MCF 10A (cell line): Measurements from ENCODE around the gene MTREX. TPM values are rescaled to one million over a fixed set of nuclear protein-coding genes. Genes with fewer than 3 reads are reported as not detected.

ENCODE experiments used
- BruUV-seq: library from RNA; stranded (reverse); fragments of 400-500 nt; replicated peaks from 2 replicates; lab custom pipeline; 2021; lab: Mats Ljungman, UMichigan
- CTCF ChIA-PET: fragments of 300-600 bp; sonication (Branson Sonifier 250); formaldehyde crosslinking; extraction: SDS; loops from one replicate; lab custom pipeline; 2021; ENCODE audit warnings: antibody characterized with exemption, inconsistent platforms; lab: Yijun Ruan, JAX
- POLR2A ChIA-PET: fragments of 300-600, 350-650 bp; sonication (Branson Sonifier 250); formaldehyde crosslinking; extraction: SDS; loops from one replicate; lab custom pipeline; 2020; ENCODE audit warnings: antibody characterized with exemption, inconsistent platforms; lab: Yijun Ruan, JAX
- DNase-seq: peaks from one replicate; pipeline ENCODE4 v3.0.0-alpha.2; 2018; ENCODE audit not compliant: unreplicated experiment
- H3K27ac Mint-ChIP-seq: one replicate; pipeline ENCODE4 v1.8.0; 2022; ENCODE audit warnings: mild to moderate bottlenecking, low read depth, mixed read lengths; ENCODE audit not compliant: unreplicated experiment
- H3K27me3 Mint-ChIP-seq: one replicate; pipeline ENCODE4 v1.8.0; 2022; ENCODE audit warnings: mixed read lengths; ENCODE audit not compliant: insufficient read depth, unreplicated experiment
- H3K36me3 Mint-ChIP-seq: one replicate; pipeline ENCODE4 v1.8.0; 2022; ENCODE audit warnings: mild to moderate bottlenecking, moderate library complexity, mixed read lengths; ENCODE audit not compliant: insufficient read depth, unreplicated experiment
- H3K4me1 Mint-ChIP-seq: one replicate; pipeline ENCODE4 v1.8.0; 2022; ENCODE audit warnings: mixed read lengths; ENCODE audit not compliant: insufficient read depth, unreplicated experiment
- H3K4me3 Mint-ChIP-seq: one replicate; pipeline ENCODE4 v1.8.0; 2022; ENCODE audit warnings: mild to moderate bottlenecking, moderate library complexity, mixed read lengths; ENCODE audit not compliant: unreplicated experiment
- H3K9me3 Mint-ChIP-seq: one replicate; pipeline ENCODE4 v1.8.0; 2022; ENCODE audit warnings: mixed read lengths; ENCODE audit not compliant: unreplicated experiment
- CTCF ChIP-seq: fragments of 200-600 bp; IDR thresholded peaks from one replicate; pipeline ENCODE4 v1.8.0; 2022; ENCODE audit warnings: antibody characterized with exemption, mild to moderate bottlenecking; ENCODE audit not compliant: unreplicated experiment
- intact Hi-C: fragments of 100-400 bp; cut with micrococcal nuclease; formaldehyde crosslinking; loops from 2 replicates; pipeline ENCODE4 v1.14.1; 2022
- total RNA-seq: library from RNA; stranded (reverse); gene quantifications from 2 replicates; pipeline ENCODE4 v1.2.3, GENCODE V29; 2022

The MTREX gene
- total RNA-seq, 1 experiment from 2014 or later: 118 TPM

- ChIA-PET POLR2A (interaction anchor here (0.6 to 0.7 kb wide), 2 partner anchors 8 to 23 kb away, joined by 3 read pairs; no protein-coding TSS in a partner anchor), CTCF (no interaction called here)
- Mint-ChIP-seq H3K27ac (no peak overlapping the region), H3K27me3 (no peaks in the 10 kb centered on the region), H3K4me3 (no peak overlapping the region), H3K36me3 (peaks cover 76% of the 10 kb centered on the region), H3K4me1 (peaks cover 9% of the 10 kb centered on the region), H3K9me3 (peaks cover 13% of the 10 kb centered on the region)
- BruUV-seq: no TSS peak
- TF ChIP-seq CTCF: no peak
- no peak for DNase-seq
- intact Hi-C loops: no loop called here
These were observed 78.1 kb downstream of the MTREX start for GRCh38 chr5:55385846-55386245.

- DNase-seq: no peak
- Mint-ChIP-seq H3K4me1 (peaks cover 9% of the 10 kb centered on the region), H3K36me3 (peaks cover 76% of the 10 kb centered on the region), H3K27me3 (no peaks in the 10 kb centered on the region), H3K27ac (no peak overlapping the region), H3K4me3 (no peak overlapping the region), H3K9me3 (peaks cover 13% of the 10 kb centered on the region)
- no TSS peak for BruUV-seq
- ChIA-PET CTCF (no interaction called here), POLR2A (interaction anchor here (0.6 to 0.7 kb wide), 2 partner anchors 8 to 23 kb away, joined by 3 read pairs; no protein-coding TSS in a partner anchor)
- intact Hi-C loops: no loop called here
- no peak for TF ChIP-seq CTCF
These were observed 78.6 kb downstream of the MTREX start for GRCh38 chr5:55386356-55386755.

GRCh38 chr5:55387865-55388264 is 80.1 kb downstream of the MTREX start:
- peaks cover 83% of the 10 kb centered on the region for H3K36me3 Mint-ChIP-seq
- TF ChIP-seq CTCF: no peak
- POLR2A ChIA-PET: no interaction called here
- intact Hi-C loops: no loop called here
- CTCF ChIA-PET: no interaction called here
- H3K27me3 Mint-ChIP-seq: no peaks in the 10 kb centered on the region
- H3K27ac Mint-ChIP-seq: no peak overlapping the region
- H3K4me1 Mint-ChIP-seq: peaks cover 9% of the 10 kb centered on the region
- no peak overlapping the region for H3K4me3 Mint-ChIP-seq
- peaks cover 13% of the 10 kb centered on the region for H3K9me3 Mint-ChIP-seq
- no TSS peak for BruUV-seq
- DNase-seq: no peak

- Mint-ChIP-seq H3K27ac (no peak overlapping the region), H3K4me3 (no peak overlapping the region)
- CTCF ChIA-PET: interaction anchor here (0.7 to 2.1 kb wide), 2 partner anchors 10 to 14 kb away, joined by 3 to 10 read pairs; no protein-coding TSS in a partner anchor
These were observed 83.9 kb downstream of the MTREX start for GRCh38 chr5:55391707-55392106.

More at GRCh38 chr5:55391707-55392106, 83.9 kb downstream of the MTREX start:
- BruUV-seq: no TSS peak
- Mint-ChIP-seq H3K9me3 (no peaks in the 10 kb centered on the region), H3K4me1 (no peaks in the 10 kb centered on the region), H3K27me3 (no peaks in the 10 kb centered on the region), H3K36me3 (peaks cover 72% of the 10 kb centered on the region)
- POLR2A ChIA-PET: no interaction called here
- DNase-seq: no peak
- intact Hi-C loops: no loop called here
- TF ChIP-seq CTCF: no peak
